Measurements from ENCODE around the gene ECHS1.

- TF ChIP-seq CTCF (IDR thresholded peaks at IDR 0.05) = no peak
- TF ChIP-seq POLR2A (IDR thresholded peaks at IDR 0.05) = no peak
Measured at GRCh38 chr10:133339708-133340380, 33.3 kb downstream of the ECHS1 start.

Measured in right lobe of liver (tissue), 4 donors.